ENCODE measurements around the gene CST8.

Gene CST8

GRCh38 chr20:23493172-23493772, 2.4 kb downstream of the CST8 start:
- TF ChIP-seq, protein P1, sequence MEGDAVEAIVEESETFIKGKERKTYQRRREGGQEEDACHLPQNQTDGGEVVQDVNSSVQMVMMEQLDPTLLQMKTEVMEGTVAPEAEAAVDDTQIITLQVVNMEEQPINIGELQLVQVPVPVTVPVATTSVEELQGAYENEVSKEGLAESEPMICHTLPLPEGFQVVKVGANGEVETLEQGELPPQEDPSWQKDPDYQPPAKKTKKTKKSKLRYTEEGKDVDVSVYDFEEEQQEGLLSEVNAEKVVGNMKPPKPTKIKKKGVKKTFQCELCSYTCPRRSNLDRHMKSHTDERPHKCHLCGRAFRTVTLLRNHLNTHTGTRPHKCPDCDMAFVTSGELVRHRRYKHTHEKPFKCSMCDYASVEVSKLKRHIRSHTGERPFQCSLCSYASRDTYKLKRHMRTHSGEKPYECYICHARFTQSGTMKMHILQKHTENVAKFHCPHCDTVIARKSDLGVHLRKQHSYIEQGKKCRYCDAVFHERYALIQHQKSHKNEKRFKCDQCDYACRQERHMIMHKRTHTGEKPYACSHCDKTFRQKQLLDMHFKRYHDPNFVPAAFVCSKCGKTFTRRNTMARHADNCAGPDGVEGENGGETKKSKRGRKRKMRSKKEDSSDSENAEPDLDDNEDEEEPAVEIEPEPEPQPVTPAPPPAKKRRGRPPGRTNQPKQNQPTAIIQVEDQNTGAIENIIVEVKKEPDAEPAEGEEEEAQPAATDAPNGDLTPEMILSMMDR (IDR thresholded peaks at IDR 0.05; ENCODE audit: extremely low read depth, missing control alignments) = no peak
- DNase-seq (ENCODE audit: low spot score) = no peak

DNA sequence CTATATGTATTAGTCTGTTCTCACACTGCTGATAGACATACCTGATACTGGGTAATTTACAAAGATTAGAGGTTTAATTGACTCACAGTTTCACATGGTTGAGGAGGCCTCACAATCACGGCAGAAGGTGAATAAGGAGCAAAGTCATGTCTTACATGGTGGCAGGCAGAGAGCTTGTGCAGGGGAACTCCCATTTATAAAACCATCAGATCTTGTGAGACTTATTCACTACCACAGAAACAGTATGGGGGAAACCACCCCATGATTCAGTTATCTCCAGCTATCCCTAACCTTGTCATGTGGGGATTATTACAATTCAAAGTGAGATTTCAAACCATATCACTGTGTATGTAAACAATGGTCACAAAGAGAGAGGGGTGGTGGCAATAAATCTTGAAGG, 6.6 kb downstream of the CST8 start:
- TF ChIP-seq, protein P1 (IDR thresholded peaks at IDR 0.05; ENCODE audit: extremely low read depth, missing control alignments) = no peak
- no peak for DNase-seq (ENCODE audit: low spot score)

DNA sequence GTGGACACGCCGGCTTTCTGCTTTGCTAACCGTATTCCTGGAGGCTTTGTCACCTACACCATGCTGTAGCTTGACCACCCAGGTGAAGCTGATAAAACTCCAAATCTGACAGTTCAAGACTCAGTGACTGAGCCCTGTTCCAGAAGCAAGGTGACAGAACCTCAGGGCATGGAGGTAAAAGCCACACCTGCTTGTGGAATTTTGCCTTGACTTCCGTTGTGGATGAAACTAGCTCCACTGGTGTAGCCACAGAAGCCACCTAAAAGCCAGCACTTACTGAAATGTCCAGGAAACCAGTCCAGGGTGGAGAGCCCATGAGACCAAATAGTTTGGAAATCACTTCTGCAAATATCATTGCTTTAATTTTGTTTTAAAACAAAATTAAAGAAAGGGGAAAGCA, 11.0 kb downstream of the CST8 start:
- DNase-seq (ENCODE audit: low spot score) = no peak
- TF ChIP-seq, protein P1 (IDR thresholded peaks at IDR 0.05; ENCODE audit: extremely low read depth, missing control alignments) = no peak

DNA sequence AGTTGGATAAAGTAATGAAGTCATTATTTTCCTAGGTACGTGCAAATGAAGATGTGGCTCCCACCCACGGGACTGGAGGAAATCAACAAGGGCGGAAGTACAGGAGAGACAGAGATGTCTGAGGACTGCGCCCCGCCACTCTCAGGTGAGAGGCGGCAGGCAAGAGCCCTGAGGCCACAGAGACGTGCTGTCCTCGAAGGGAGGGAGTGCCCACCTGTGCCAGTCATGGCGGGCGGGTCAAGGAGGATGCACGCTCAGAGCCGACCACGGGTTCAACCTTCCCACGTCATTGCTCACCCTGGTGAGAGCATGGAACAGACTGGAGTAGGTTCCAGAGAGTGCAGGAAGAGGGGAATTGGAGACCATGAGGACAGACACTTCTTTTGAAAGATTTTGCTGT, 12.7 kb downstream of the CST8 start:
- no peak for DNase-seq (ENCODE audit: low spot score)

GRCh38 chr20:23507346-23507745, 16.4 kb downstream of the CST8 start:
- TF ChIP-seq, protein P1 (IDR thresholded peaks at IDR 0.05; ENCODE audit: extremely low read depth, missing control alignments) = no peak
- no peak for DNase-seq (ENCODE audit: low spot score)

More for the DNA sequence above, 12.7 kb downstream of the CST8 start:
- TF ChIP-seq, protein P1 (IDR thresholded peaks at IDR 0.05; ENCODE audit: extremely low read depth, missing control alignments) = no peak

GRCh38 chr20:23508449-23509229, 17.7 kb downstream of the CST8 start:
- TF ChIP-seq, protein P1 (IDR thresholded peaks at IDR 0.05; ENCODE audit: extremely low read depth, missing control alignments) = no peak
- no peak for DNase-seq (ENCODE audit: low spot score)

- TF ChIP-seq, protein P1 (IDR thresholded peaks at IDR 0.05; ENCODE audit: extremely low read depth, missing control alignments) = no peak
- no peak for DNase-seq (ENCODE audit: low spot score)
These were observed 18.5 kb downstream of the CST8 start for GRCh38 chr20:23509247-23509913.
